ENCODE results near the gene C1QTNF4. TPM values are rescaled to one million over a fixed set of nuclear protein-coding genes. Genes with fewer than 3 reads are reported as not detected.
A peak's percentile ranks its signal among the peaks of the same experiment; 100 is the strongest.

The C1QTNF4 gene
- total RNA-seq, 1 experiment from 2014 or later = 0.22 TPM

GRCh38 chr11:47586098-47586855 is 7.9 kb downstream of the C1QTNF4 start, which contains the start of gene FAM180B:
TSS of gene FAM180B (plus strand) at chr11:47586678. CDS start at chr11:47586769, 91 bp downstream.
- DNase-seq = no peak
- Histone ChIP-seq H3K9me2 (ENCODE audit: insufficient read depth) (no peaks in the 10 kb centered on the region), H3K9me3 (ENCODE audit: insufficient read depth, low read depth) (no peaks in the 10 kb centered on the region), H4K20me1 (ENCODE audit: insufficient read depth) (no peaks in the 10 kb centered on the region), H3K4me2 (no peak within 1 kb of the TSS), H3K4me1 (replicated peaks; ENCODE audit: insufficient read depth) (no peaks in the 10 kb centered on the region), H3K27ac (no peak within 1 kb of the TSS), H3K4me3 (no peak within 1 kb of the TSS), H3K36me3 (ENCODE audit: low read depth) (0 out of 2 replicates have a peak, but pooled peaks cover 8% of the 10 kb centered on the region), H3K27me3 (ENCODE audit: insufficient read depth, low read depth) (no peaks in the 10 kb centered on the region), H3F3A (ENCODE audit: insufficient read depth, low read depth) (no peaks in the 10 kb centered on the region; the same call in 1 of the 2 replicates), H2AFZ (no peak within 1 kb of the TSS), H3K79me2 (ENCODE audit: low read depth) (no peaks in the 10 kb centered on the region)
- POLR2A ChIA-PET (ENCODE audit: unreplicated experiment) = no interaction called here
- BruUV-seq (replicated peaks) = no TSS peak
- CTCF ChIA-PET = no interaction called here
- TF ChIP-seq EZH2 (IDR thresholded peaks at IDR 0.05; ENCODE audit: low read depth) (no peak), CTCF (conservative IDR thresholded peaks at IDR 0.05) (no peak)
- intact Hi-C loops (cut with micrococcal nuclease; ENCODE audit: unreplicated experiment) = no loop called here

- intact Hi-C loops (cut with micrococcal nuclease; ENCODE audit: unreplicated experiment) = no loop called here
- Histone ChIP-seq H3K27ac (no peak overlapping the region), H3K27me3 (ENCODE audit: insufficient read depth, low read depth) (no peaks in the 10 kb centered on the region), H3F3A (ENCODE audit: insufficient read depth, low read depth) (no peaks in the 10 kb centered on the region; the same call in 1 of the 2 replicates), H3K9me2 (ENCODE audit: insufficient read depth) (no peaks in the 10 kb centered on the region), H4K20me1 (ENCODE audit: insufficient read depth) (no peaks in the 10 kb centered on the region), H2AFZ (no peak overlapping the region), H3K4me3 (no peak overlapping the region), H3K4me2 (no peak overlapping the region), H3K36me3 (ENCODE audit: low read depth) (0 out of 2 replicates have a peak, but pooled peaks cover 12% of the 10 kb centered on the region), H3K4me1 (replicated peaks; ENCODE audit: insufficient read depth) (peaks cover 6% of the 10 kb centered on the region), H3K79me2 (ENCODE audit: low read depth) (peaks cover 20% of the 10 kb centered on the region), H3K9me3 (ENCODE audit: insufficient read depth, low read depth) (no peaks in the 10 kb centered on the region)
- ChIA-PET POLR2A (ENCODE audit: unreplicated experiment) (no interaction called here), CTCF (no interaction called here)
- TF ChIP-seq CTCF (conservative IDR thresholded peaks at IDR 0.05) (no peak), EZH2 (IDR thresholded peaks at IDR 0.05; ENCODE audit: low read depth) (no peak)
- no TSS peak for BruUV-seq (replicated peaks)
- no peak for DNase-seq
Measured at GRCh38 chr11:47583844-47584243, 10.4 kb downstream of the C1QTNF4 start.

GRCh38 chr11:47578524-47579494 is 15.4 kb downstream of the C1QTNF4 start, which contains the start of the genes KBTBD4 and NDUFS3:
TSS of gene KBTBD4 (minus strand) at chr11:47578970. CDS start at chr11:47578951, 19 bp downstream.
TSS of gene NDUFS3 (plus strand) at chr11:47579074. CDS start at chr11:47579092, 18 bp downstream.
- Histone ChIP-seq H3F3A (ENCODE audit: insufficient read depth, low read depth) (peaks cover 16% of the 10 kb centered on the region; the same call in 1 of the 2 replicates), H3K9me2 (ENCODE audit: insufficient read depth) (no peaks in the 10 kb centered on the region), H3K27ac (peak within 1 kb of the TSS; percentile 45; the same call in 1 of the 2 replicates), H4K20me1 (ENCODE audit: insufficient read depth) (no peaks in the 10 kb centered on the region), H3K4me1 (replicated peaks; ENCODE audit: insufficient read depth) (peaks cover 12% of the 10 kb centered on the region), H3K36me3 (ENCODE audit: low read depth) (peaks cover 12% of the 10 kb centered on the region; the same call in 1 of the 2 replicates), H3K9me3 (ENCODE audit: insufficient read depth, low read depth) (no peaks in the 10 kb centered on the region), H3K27me3 (ENCODE audit: insufficient read depth, low read depth) (no peaks in the 10 kb centered on the region), H2AFZ (peak within 1 kb of the TSS; percentile 87), H3K4me2 (peak within 1 kb of the TSS; percentile 98), H3K4me3 (peak within 1 kb of the TSS; percentile 80), H3K79me2 (ENCODE audit: low read depth) (peaks cover 34% of the 10 kb centered on the region)
- ChIA-PET CTCF (interaction anchor here (0.5 kb wide), 1 partner anchor 133 kb away, joined by 5 read pairs; no protein-coding TSS in a partner anchor), POLR2A (ENCODE audit: unreplicated experiment) (interaction anchor here (0.5 to 0.6 kb wide), 3 partner anchors 111 to 953 kb away, joined by 4 to 16 read pairs (median 7); no protein-coding TSS in a partner anchor)
- DNase-seq = peak; percentile 79 to 89
- BruUV-seq (replicated peaks) = TSS peak; percentile 26
- TF ChIP-seq EZH2 (IDR thresholded peaks at IDR 0.05; ENCODE audit: low read depth) = no peak
- TF ChIP-seq CTCF (conservative IDR thresholded peaks at IDR 0.05) = no peak
- intact Hi-C loops (cut with micrococcal nuclease; ENCODE audit: unreplicated experiment) = no loop called here
